Myocyte (in vitro differentiated cells): ENCODE measurements around the gene NUP54. TPM values are rescaled to one million over a fixed set of nuclear protein-coding genes. Genes with fewer than 3 reads are reported as not detected.

Experiments used
- DNase-seq: peaks from one replicate; pipeline ENCODE4 v3.0.0-alpha.2; 2012; ENCODE audit warnings: low read depth
- polyA plus RNA-seq: library from polyadenylated mRNA; unstranded; fragments of >200 nt; gene quantifications from one replicate; pipeline ENCODE4 v1.2.1, GENCODE V29; 2012; ENCODE audit warnings: missing spikeins
- total RNA-seq: library from RNA; depleted of rRNA; stranded (reverse); fragments of >200 nt; gene quantifications from 2 replicates; pipeline ENCODE4 v1.2.3, GENCODE V29; 2014

The NUP54 gene, protein sequence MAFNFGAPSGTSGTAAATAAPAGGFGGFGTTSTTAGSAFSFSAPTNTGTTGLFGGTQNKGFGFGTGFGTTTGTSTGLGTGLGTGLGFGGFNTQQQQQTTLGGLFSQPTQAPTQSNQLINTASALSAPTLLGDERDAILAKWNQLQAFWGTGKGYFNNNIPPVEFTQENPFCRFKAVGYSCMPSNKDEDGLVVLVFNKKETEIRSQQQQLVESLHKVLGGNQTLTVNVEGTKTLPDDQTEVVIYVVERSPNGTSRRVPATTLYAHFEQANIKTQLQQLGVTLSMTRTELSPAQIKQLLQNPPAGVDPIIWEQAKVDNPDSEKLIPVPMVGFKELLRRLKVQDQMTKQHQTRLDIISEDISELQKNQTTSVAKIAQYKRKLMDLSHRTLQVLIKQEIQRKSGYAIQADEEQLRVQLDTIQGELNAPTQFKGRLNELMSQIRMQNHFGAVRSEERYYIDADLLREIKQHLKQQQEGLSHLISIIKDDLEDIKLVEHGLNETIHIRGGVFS
- 19.4 and 20.8 TPM in 2 replicates for total RNA-seq
- 9.7 TPM for polyA plus RNA-seq

DNA sequence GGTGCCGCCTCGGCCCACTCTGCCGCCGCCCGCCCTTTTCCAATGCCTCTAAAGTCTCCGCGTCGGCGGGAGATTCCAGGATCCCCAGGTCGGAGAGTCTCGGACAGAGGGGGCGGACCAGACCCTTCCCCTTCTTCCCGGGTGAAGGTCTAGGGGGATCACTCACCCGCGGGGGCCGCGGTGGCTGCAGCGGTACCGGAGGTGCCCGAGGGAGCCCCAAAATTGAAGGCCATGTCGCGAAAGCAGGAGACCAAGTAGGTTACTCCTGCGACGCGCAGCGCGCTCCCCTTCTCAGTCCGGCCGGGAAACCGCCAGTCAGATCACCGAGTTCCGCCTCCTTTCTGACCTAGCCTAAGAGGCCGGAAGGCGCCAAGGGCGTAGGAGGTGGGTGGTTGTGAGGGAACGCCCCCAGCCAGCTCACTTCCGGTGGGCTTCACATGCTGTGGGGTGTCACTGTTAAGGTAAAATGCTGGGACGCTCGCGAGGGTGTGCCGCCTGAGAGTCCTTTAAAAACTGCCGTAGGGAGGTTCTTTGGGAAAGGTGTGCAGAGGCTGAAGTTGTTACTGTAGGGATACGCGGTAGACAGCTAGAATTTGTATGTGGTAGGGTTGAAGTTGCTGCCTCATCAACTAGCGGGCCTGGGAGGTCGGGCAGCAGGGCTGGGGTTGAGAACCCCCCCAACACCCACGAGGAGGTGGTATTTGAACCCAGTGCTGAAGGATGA lies at the start of gene NUP54:
Gene NUP54, minus strand, starts transcription at position 256 of the 724 bp plus-strand sequence. Its CDS starts 23 bp downstream, at position 233.
- DNase-seq: peak; percentile 96

DNA sequence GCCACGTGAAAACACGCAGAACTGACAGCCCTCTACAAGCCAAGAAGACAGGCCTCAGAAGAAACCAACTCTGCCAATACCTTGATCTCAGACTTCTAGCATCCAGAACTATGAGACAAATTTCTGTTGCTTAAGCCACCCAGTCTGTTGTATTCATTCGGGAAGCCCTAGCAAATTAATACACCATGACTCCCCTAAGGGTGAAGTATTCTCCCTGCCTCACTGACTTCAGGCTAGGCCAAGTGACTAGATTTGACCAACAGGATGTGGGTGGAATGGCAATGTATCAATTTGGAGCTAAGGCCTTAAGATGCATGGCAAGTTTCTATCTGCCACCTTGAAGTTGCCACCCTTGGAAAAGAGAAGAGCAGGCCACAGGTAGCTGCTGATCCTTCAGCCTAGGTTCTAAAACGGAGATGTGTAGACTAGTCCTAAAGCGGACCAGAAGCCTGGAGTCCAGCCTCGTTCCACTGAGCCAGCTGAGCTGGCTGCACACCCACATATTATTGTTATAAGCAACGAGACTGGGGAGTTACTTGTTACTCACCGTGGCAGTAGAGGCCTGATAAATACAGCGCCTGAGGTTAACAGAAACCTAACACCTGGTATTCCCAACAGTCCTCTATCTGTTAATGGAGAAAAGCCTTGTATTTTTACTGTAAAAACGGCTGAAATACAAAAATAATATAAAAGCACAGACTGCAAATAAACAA lies 49.0 kb upstream of the NUP54 start:
- peak; percentile 39 for DNase-seq

DNA sequence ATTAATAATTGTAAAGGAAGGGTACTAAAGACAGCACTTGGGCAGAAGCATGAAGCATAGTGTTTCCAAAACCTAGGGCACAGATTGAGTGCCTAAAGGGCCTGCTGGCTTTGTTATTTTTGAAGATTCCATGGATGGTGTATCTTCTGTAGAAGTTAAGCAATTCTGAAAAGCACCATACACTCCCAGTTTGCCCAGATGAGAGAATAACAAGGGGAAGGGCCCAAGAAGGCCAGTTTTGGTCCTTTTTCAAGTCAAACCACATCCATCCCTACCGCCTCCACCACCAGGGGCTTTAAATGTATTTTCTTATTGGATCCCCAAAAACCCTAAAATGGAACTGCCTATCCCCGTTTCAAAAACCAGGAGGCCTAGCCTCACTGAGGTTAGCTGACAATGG lies 48.2 kb upstream of the NUP54 start:
- no peak for DNase-seq

DNA sequence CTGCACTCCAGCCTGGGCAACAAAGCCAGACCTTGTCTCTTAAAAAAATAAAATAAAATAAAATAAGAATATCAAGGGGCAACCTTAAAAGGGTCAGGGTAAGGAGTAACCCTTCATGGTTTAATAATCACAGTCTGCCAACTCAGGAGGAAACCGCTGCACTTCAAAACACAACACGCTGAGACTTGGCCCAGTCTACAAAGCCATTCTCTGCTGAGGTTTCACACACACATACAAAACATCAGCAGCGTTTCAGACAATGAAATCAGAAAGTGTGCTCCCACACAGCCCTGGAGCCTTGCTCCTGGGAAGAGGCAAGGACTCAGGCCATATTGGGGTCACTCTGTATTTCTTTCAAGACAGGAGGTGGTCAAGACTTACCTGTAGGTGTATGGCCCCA lies 47.1 kb upstream of the NUP54 start:
- no peak for DNase-seq

DNA sequence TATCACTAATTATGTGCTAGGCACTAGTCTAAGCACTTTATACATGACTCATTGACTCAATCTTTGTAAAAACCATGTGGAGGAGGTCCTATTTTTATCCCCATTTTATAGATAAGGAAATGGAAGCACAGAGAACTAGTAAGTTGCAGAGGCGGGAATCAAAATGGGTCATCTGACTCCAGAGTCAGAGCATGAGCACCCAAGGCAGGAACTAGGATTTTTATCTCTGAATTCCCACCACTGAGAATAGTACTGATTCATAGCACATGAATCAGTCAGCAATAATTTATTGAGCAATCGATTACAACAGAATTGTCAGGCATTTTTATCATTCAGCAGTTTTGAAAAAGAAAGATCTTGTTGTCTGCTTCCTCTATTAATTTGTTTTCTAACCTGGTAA lies 46.1 kb upstream of the NUP54 start:
- no peak for DNase-seq

DNA sequence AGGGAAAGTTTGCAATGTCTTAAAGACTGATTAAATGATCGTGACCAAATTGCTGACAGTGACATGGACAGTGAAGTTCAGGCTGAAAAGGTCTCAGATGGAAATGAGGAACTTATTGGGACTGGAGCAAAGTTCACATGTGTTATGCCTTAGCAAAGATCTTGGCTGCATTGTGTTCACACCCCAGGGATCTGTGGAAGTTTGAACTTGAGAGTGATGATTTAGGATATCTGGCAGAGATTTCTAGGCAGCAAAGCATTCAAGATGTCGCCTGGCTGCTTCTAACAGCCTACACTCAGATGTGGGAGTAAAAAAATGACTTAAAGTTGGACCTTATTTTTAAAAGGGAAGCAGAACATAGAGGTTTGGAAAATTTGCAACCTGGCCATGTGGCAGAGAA lies 44.0 kb upstream of the NUP54 start:
- DNase-seq: no peak

DNA sequence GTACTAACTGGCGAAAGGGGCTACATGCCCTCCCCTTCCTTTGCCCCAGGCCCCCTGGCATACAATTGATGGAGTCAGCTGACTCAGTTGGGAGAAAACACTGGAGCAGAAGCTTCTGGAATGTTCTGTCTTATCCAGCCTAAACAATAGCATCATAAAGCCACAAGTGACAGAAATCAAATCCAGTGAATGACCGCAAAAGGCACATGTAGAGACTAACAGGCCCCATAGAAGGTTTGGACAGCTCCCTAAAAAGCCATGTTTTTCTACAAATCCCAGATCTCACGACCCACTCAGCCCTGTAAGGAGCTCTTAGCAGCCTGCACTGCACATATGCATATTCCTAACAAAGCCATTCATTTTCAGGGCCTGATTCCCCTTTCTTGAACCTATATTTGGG lies 40.4 kb upstream of the NUP54 start:
- no peak for DNase-seq

DNA sequence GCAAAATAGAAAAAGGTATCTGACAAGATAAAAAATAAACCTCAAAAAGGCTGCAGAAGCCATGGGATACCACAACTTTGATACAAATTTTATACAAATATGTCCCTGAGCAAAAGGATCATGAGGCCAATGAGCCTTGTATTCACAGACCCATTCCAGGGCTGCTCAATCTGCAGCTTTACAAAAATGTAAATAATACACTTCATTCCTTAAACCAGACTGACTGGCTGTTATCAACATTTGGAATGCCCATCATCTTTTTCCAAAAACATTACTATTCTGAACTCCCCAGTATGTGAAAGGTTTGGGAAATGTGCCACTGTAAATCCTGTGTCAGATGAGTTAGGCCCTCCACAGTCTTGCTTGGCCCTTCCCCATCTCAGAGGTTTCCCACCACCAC lies 40.0 kb upstream of the NUP54 start:
- DNase-seq: no peak

DNA sequence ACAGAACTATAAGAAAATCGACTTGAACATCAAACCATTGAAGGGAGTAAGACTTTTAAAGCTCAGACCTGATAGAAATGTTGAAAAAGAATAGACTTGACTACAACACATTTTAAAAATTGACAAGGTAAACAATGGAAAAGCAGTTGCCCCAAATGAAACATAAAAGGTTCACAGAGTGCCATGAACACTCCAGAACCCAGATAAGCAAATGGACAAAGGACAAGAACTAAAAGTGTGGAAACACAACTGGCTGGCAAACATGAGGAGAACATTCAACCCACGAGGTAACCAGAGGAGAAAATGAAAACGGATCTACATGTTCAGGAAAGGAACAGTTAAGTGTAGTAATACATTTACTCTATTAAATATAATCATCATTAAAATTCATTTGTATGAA lies 39.0 kb upstream of the NUP54 start:
- no peak for DNase-seq

DNA sequence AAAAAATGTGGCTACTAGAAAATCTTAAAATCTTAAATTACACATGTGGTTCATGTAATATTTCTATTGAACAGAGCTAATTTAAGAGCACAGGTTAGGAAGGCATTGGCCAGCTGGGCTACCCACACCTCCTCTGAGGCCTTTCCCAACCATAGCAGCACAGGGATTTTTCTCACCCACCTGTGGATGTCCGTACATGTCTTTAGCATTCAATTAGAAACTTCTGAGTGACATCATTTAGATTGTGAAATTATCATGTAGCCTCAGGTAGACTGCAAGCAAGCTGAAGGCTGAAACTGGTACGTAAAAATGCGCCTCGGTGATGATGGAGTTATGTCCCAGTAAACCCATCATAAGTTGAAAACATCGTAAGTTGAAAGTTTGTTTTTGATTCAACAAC lies 34.3 kb upstream of the NUP54 start:
- DNase-seq: no peak

DNA sequence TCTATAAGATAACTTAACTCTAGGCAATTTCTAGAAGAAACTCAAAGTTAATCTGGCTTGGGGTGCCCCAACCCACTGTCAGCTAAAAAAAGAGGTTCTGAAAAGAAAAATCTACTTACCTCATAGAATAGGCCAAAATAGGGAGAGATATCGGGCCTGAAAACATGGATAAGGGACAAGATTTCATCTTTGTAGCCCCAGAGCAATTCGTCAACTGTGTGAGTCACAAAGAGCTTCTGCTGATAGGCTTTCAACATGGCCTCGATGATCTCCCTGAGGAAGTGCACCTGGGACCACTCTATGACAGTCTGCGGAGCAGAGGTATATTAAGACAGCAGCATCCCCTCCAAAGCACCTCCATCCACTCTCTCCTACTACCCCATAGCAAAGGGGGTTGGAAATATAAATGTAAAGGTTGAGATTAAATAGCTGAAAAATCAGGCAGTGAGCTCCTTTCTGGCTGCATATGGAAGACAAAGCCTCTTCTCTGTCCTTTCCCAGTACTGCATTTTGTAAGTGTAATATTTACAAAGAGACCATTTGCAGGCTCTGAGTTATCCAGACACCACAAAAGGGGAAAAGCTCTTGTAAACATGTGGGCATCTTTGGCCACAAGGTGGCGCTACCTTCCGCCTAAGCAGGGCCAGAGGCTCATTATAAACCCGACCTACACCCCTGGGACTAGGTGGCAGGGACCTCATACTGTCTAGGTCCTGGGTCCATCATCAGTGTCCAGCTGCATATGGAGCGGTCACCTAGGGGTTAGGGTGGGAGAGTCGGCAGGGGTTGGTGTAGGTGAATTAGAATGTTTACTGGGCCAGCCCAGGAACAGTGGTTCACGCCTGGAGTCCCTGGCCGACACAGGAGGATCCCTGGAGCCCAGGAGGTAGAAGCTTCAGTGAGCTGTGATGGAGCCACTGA lies 31.5 kb upstream of the NUP54 start:
- DNase-seq: peak; percentile 86

DNA sequence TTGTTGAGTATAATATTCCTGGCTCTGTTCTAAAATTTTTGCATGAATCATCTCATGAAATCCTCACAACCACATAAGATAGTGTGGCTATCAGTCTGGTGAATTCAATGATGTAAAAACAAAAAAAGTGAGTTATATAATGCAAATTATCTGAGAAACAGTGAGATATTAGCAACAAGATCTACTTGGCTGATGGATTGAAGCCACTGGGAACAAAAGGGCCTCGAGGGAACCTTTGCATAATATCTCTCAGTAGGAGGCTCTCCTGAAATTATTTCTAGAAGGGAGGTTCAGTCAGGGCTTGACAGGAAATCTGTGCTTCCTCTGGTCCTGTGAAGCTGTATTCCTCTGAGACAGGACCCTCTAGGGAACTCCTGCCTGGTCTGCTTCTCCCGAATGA lies 30.1 kb upstream of the NUP54 start:
- DNase-seq: no peak

DNA sequence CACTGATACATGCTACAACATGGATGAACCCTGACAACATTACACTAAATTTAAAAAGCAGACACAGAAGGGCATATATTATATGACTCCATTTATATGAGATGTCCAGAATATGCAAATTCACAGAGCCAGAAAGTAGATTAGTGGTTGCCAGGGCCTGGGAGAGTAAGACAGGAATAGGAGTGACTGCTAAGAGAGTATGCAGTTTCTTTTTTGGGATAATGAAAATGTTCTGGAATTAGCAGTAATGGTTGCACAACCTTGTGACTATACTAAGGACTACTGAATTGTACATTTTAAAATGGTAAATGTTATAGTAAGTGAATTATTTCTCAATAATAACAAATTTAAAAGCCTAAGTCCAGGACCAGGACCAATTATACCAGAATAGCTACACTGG lies 29.5 kb upstream of the NUP54 start:
- peak; percentile 11 for DNase-seq

DNA sequence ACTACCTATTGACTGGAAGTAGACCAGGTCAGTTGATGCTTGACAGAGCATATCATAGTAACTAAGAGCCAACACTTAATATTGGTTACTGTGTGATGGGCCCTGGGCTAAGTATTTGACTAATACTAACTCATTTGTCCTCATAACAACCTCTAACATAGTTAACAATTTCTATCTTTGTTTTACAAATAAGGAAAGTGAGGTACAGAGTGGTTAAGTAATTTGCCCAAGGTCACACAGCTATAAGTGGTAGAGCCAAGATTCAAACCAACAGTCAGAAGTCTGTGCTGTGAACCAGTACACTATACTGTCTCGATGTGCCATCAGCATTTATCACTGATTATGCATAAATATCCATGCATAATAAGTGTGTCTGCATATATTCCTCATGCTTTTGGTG lies 27.1 kb upstream of the NUP54 start:
- no peak for DNase-seq

DNA sequence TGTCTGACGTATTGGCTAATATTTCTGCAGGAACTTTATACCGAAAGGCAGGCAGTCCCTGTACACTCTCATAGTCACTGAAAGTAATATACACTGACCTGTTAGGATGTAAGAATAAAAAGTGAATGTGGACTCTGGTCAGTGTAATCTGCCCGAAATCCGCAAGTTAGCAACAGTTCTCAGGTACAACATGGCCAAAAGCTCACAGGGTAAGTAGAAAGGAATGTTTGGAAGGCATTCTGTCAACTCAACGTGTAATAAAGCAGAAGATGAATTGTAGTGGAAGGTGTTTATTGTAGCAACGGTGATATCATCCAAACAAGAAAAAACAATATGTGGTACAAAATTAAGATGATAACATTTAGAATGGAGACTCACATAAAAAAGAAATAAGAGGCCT lies 26.0 kb upstream of the NUP54 start:
- DNase-seq: no peak

DNA sequence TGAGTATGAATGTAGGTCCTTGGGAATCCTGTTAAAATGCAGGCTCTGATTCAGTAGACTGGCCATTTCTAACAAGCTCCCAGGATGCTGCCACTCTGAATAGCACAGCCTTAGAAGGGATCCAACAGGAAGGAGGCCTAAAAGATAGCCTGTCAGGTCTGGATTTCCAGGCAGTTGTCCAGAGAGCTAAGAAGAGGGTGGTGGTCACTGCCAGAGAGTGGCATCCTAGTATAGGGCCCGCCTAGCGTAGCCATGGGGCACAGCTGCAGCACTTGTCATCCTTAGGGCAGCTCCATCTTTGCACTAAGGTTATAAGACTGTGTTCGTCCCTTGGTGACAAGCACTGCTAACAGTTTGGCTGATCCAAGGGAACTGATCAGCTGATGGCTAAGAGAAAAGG lies 20.5 kb upstream of the NUP54 start:
- no peak for DNase-seq

DNA sequence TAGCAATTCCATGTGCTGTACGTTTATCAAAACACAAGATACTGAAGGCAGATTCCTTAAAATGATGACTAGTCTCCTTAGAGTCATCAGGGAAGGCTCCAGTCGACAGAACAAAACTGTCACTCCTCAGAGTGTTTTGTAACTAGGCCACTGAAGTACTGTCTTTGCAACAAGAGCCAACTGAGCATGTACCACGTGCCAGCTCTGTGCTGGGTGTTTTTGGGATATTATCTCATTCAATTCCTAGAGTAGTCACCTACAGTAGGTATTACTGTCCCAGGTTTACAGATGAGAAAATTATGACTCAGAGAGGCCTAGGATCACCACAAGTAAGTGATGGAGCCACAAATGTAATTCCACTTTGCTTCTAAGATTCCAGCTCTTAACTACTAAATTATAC lies 18.3 kb upstream of the NUP54 start:
- no peak for DNase-seq

DNA sequence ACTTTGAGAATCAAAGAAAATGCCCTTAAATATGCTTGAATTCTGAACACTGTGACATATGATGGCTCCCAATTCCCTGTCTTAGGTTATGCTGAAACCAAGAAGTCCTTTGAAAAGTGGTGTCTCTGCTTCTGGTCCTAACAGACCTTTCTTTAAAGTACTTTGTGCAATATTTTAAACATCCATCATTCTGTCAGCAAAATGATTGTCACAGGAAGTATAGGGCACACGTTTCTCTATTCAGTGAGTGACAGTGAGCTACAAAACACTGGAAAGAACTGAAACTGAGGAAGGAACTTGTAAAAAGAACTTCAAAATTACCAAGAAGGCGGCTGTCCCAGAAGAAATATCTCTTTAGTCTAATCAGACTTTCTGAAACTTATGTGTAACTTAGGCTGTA lies 12.2 kb upstream of the NUP54 start:
- DNase-seq: no peak

DNA sequence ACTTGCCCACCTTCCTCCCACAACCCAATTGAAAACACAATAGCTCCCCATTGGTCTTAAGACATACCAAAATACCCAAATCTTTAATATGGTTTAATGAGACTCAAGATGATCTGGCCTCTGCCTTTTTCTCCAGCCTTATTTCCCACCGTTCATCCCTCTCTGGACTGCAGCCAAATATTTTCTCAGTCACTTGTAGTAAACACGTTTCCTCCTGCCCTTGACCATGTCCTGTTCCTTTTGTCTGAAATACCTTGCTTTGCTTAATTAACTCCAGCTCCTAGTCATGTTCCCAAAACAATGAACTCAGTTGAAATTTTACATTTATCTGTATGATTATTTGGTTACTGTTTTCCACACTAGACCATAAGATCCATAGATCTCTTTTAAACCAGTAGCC lies 8.4 kb upstream of the NUP54 start:
- peak; percentile 19 for DNase-seq

DNA sequence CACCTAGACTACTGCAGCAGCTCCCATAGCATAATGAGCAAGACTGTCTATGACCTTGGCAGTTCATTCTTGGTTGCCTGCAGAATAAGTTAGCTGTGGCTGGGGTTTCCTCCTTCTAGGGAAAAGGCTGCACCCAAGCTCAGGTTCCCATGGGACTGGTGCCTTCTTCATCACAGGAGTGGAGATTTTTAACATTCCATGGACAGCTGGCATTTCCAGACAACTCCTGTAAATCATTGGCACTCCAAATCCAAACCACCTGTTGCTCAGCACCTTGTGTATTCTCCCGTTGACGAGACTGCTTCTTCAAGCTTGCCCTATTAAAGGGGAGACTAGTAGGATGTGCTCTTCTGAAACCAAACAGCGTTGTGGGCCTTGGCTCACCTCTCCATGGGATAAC lies 7.8 kb upstream of the NUP54 start:
- peak; percentile 59 for DNase-seq

DNA sequence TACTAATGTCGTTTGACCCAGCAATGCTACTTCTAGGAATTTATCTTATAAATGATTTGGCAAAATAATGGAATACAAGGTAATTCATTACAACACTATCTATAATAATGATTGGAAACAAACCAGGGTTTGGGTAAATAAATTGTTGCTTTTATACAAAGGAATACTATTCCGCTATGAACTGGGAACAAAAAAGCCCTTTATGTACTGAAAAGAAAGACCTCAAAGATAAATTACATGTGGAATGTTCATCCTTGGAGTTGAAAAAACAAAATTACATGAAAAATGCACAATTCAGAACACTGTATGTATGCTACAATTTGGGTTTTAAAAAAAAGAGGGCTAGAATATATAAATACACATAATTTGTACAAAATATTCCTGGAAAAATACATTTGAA lies 5.2 kb upstream of the NUP54 start:
- DNase-seq: no peak
